Bronchial smooth muscle cell (primary cell): Measurements from ENCODE around the gene OR1C1. TPM values are rescaled to one million over a fixed set of nuclear protein-coding genes. Genes with fewer than 3 reads are reported as not detected.

Experiments used
- total RNA-seq: library from RNA; depleted of rRNA; stranded (reverse); fragments of >200 nt; gene quantifications from 2 replicates; pipeline ENCODE4 v1.2.1, GENCODE V29; 2014

The OR1C1 gene
- not detected in 2 replicates for total RNA-seq

GRCh38 chr1:247760456-247760855 is at the start of gene OR1C1:
Gene OR1C1, minus strand, starts transcription at chr1:247760556. Its CDS starts 2,150 bp downstream, at chr1:247758406.

GRCh38 chr1:247748041-247748440 is 12.3 kb downstream of the OR1C1 start, which contains the start of gene OR14A2:
Gene OR14A2, minus strand, starts transcription at chr1:247748141.

GRCh38 chr1:247738315-247738714 is 22.0 kb downstream of the OR1C1 start, which contains the start of gene OR14K1:
Gene OR14K1, plus strand, starts transcription at chr1:247738615. Its CDS starts 0 bp downstream, at chr1:247738615.

GRCh38 chr1:247716546-247716945 is 43.8 kb downstream of the OR1C1 start, which contains the start of gene OR6F1:
Gene OR6F1, minus strand, starts transcription at chr1:247716646. Its CDS starts 3,891 bp downstream, at chr1:247712755.

Other genes with a start within 250 kb of the OR1C1 start
- not detected in 2 replicates for gene OR2C3, start 224.1 kb downstream of the OR1C1 start, total RNA-seq
- gene GCSAML, start 211.4 kb downstream of the OR1C1 start, total RNA-seq, result not detected in 2 replicates
- gene OR2G2, start 172.2 kb downstream of the OR1C1 start, total RNA-seq, result not detected in 2 replicates
- gene OR2G3, start 155.0 kb downstream of the OR1C1 start, total RNA-seq, result not detected in 2 replicates
- not detected in 2 replicates for gene OR13G1, start 80.8 kb downstream of the OR1C1 start, total RNA-seq
- gene OR6F1, start 43.9 kb downstream of the OR1C1 start, total RNA-seq, result not detected in 2 replicates
- gene OR14K1, start 21.9 kb downstream of the OR1C1 start, total RNA-seq, result not detected in 2 replicates
- gene OR14A2, start 12.4 kb downstream of the OR1C1 start, total RNA-seq, result not detected in 2 replicates
- gene OR14A16, start 63.6 kb upstream of the OR1C1 start, total RNA-seq, result not detected in 2 replicates
- not detected in 2 replicates for gene OR11L1, start 81.3 kb upstream of the OR1C1 start, total RNA-seq
- not detected in 2 replicates for gene TRIM58, start 96.6 kb upstream of the OR1C1 start, total RNA-seq
- not detected in 2 replicates for gene OR2W3, start 135.0 kb upstream of the OR1C1 start, total RNA-seq
- not detected in 2 replicates for gene OR2T8, start 159.7 kb upstream of the OR1C1 start, total RNA-seq
- not detected in 2 replicates for gene OR2AJ1, start 164.3 kb upstream of the OR1C1 start, total RNA-seq
- gene OR2L8, start 188.3 kb upstream of the OR1C1 start, total RNA-seq, result not detected in 2 replicates
- gene OR2AK2, start 204.7 kb upstream of the OR1C1 start, total RNA-seq, result not detected in 2 replicates